ENCODE data around the gene RNF144A.
"Not testable (repeated sequence)": the region's sequence is repeated elsewhere in the genome, so short reads cannot be mapped to it uniquely, and the experiment has no call there.

GRCh38 chr2:6902581-6902980 lies 14.6 kb upstream of the RNF144A start:
- TF ChIP-seq CTCF, POLR2A, POLR2AphosphoS5 (IDR thresholded peaks at IDR 0.05): not testable (repeated sequence)

All from breast epithelium (tissue), 3 donors.